GM21737 (cell line): ENCODE results near the gene GPC6.
"Not testable (repeated sequence)": the region's sequence is repeated elsewhere in the genome, so short reads cannot be mapped to it uniquely, and the experiment has no call there.

Experiments used
- ATAC-seq: cut with Tn5 transposase; IDR thresholded peaks from one replicate; pipeline ENCODE4 v1.9.1; 2021; ENCODE audit warnings: mild to moderate bottlenecking, moderate library complexity; ENCODE audit not compliant: unreplicated experiment

Gene GPC6

GRCh38 chr13:94329754-94330551, 1103.3 kb downstream of the GPC6 start:
- no peak for ATAC-seq

GRCh38 chr13:94330552-94331071, 1104.0 kb downstream of the GPC6 start:
- ATAC-seq = no peak

GRCh38 chr13:94331281-94331680, 1104.7 kb downstream of the GPC6 start:
- ATAC-seq = no peak

- no peak for ATAC-seq
Observed at GRCh38 chr13:94332359-94333096, 1105.9 kb downstream of the GPC6 start.

GRCh38 chr13:94333131-94333820, 1106.7 kb downstream of the GPC6 start:
- no peak for ATAC-seq

- no peak for ATAC-seq
Observed at GRCh38 chr13:94335761-94336526, 1109.3 kb downstream of the GPC6 start.

GRCh38 chr13:94339116-94339687, 1112.6 kb downstream of the GPC6 start:
- no peak for ATAC-seq

- ATAC-seq = no peak
Observed at GRCh38 chr13:94342436-94343242, 1116.0 kb downstream of the GPC6 start.

GRCh38 chr13:94343243-94343585, 1116.6 kb downstream of the GPC6 start:
- ATAC-seq = no peak

GRCh38 chr13:94343687-94344086, 1117.1 kb downstream of the GPC6 start:
- not testable (repeated sequence) for ATAC-seq

- no peak for ATAC-seq
Observed at GRCh38 chr13:94344126-94344818, 1117.7 kb downstream of the GPC6 start.

- ATAC-seq = no peak
Observed at GRCh38 chr13:94345374-94346195, 1119.0 kb downstream of the GPC6 start.

GRCh38 chr13:94346261-94347019, 1119.8 kb downstream of the GPC6 start:
- no peak for ATAC-seq

GRCh38 chr13:94351292-94351990, 1124.8 kb downstream of the GPC6 start:
- no peak for ATAC-seq

- no peak for ATAC-seq
Observed at GRCh38 chr13:94352057-94352456, 1125.5 kb downstream of the GPC6 start.

- ATAC-seq = no peak
Observed at GRCh38 chr13:94353167-94353710, 1126.6 kb downstream of the GPC6 start.

GRCh38 chr13:94359875-94360274, 1133.3 kb downstream of the GPC6 start:
- no peak for ATAC-seq
